Erythroblast (primary cell): ENCODE data around the gene ZNF383.
"Not testable (repeated sequence)": the region's sequence is repeated elsewhere in the genome, so short reads cannot be mapped to it uniquely, and the experiment has no call there.

Source experiments
- GATA1 ChIP-seq: IDR thresholded peaks from 2 replicates; pipeline ENCODE4 v1.6.1; 2011; ENCODE audit warnings: low read depth, mild to moderate bottlenecking, control low read depth, low read length, moderate library complexity
- POLR2A ChIP-seq: IDR thresholded peaks from 2 replicates; pipeline ENCODE4 v1.6.1; 2011; ENCODE audit warnings: mild to moderate bottlenecking, low read length

GRCh38 chr19:37197115-37197514 lies 20.9 kb upstream of the ZNF383 start:
- not testable (repeated sequence) for TF ChIP-seq POLR2A, GATA1
